ENCODE data around the gene DDAH1. TPM values are rescaled to one million over a fixed set of nuclear protein-coding genes. Genes with fewer than 3 reads are reported as not detected.
A peak's percentile ranks its signal among the peaks of the same experiment; 100 is the strongest.

DDAH1 gene
- total RNA-seq, 4 donors from 2014 or later = 12.9 to 28.9 (median 18.2) TPM

GRCh38 chr1:85307987-85308832 lies 156.7 kb downstream of the DDAH1 start:
- H3K27me3 ChIP-seq = no peaks in the 10 kb centered on the region
- TF ChIP-seq CTCF (IDR thresholded peaks at IDR 0.05) (peak; percentile 98 to 100 (median 98)), POLR2A (IDR thresholded peaks at IDR 0.05) (no peak)
- H3K4me1 ChIP-seq = no peaks in the 10 kb centered on the region
- H3K9me3 ChIP-seq = no peaks in the 10 kb centered on the region
- H3K36me3 ChIP-seq = no peaks in the 10 kb centered on the region
- intact Hi-C loops (cut with DNase I; ENCODE audit: low total_unique reads) = loop anchor here (10.0 kb wide), 1 partner anchor 387 kb away; no protein-coding TSS in a partner anchor
- H3K4me3 ChIP-seq = no peak overlapping the region
- DNase-seq = peak; percentile 88 to 89
- H3K27ac ChIP-seq = peak overlapping the region in 1 of 2 donors; percentile 33

GRCh38 chr1:85306236-85306635 lies 158.7 kb downstream of the DDAH1 start:
- TF ChIP-seq CTCF (IDR thresholded peaks at IDR 0.05) (no peak), POLR2A (IDR thresholded peaks at IDR 0.05) (no peak)
- Histone ChIP-seq H3K9me3 (no peaks in the 10 kb centered on the region), H3K4me1 (no peaks in the 10 kb centered on the region), H3K36me3 (no peaks in the 10 kb centered on the region), H3K4me3 (no peak overlapping the region), H3K27me3 (no peaks in the 10 kb centered on the region), H3K27ac (no peak overlapping the region)
- DNase-seq = no peak
- intact Hi-C loops (cut with DNase I; ENCODE audit: low total_unique reads) = loop anchor here (10.0 kb wide), 1 partner anchor 389 kb away; no protein-coding TSS in a partner anchor

- Histone ChIP-seq H3K4me1 (no peaks in the 10 kb centered on the region), H3K27ac (no peak overlapping the region), H3K36me3 (no peaks in the 10 kb centered on the region), H3K9me3 (no peaks in the 10 kb centered on the region), H3K4me3 (no peak overlapping the region), H3K27me3 (no peaks in the 10 kb centered on the region)
- intact Hi-C loops (cut with DNase I; ENCODE audit: low total_unique reads) = loop anchor here (10.0 kb wide), 1 partner anchor 391 kb away; no protein-coding TSS in a partner anchor
- DNase-seq = no peak
- TF ChIP-seq CTCF (IDR thresholded peaks at IDR 0.05) (no peak), POLR2A (IDR thresholded peaks at IDR 0.05) (no peak)
Observed at GRCh38 chr1:85303440-85304162, 161.4 kb downstream of the DDAH1 start.

- H3K27me3 ChIP-seq = no peaks in the 10 kb centered on the region
- H3K4me3 ChIP-seq = no peak overlapping the region
- no peaks in the 10 kb centered on the region for H3K36me3 ChIP-seq
- DNase-seq = no peak
- no peaks in the 10 kb centered on the region for H3K9me3 ChIP-seq
- no peaks in the 10 kb centered on the region for H3K4me1 ChIP-seq
- H3K27ac ChIP-seq = no peak overlapping the region
- intact Hi-C loops (cut with DNase I; ENCODE audit: low total_unique reads) = loop anchor here (10.0 kb wide), 1 partner anchor 395 kb away; no protein-coding TSS in a partner anchor
- TF ChIP-seq POLR2A (IDR thresholded peaks at IDR 0.05) (no peak), CTCF (IDR thresholded peaks at IDR 0.05) (no peak)
Observed at GRCh38 chr1:85300140-85300539, 164.8 kb downstream of the DDAH1 start.

All from uterus (tissue), 4 donors.